IMR-90 (cell line): Measurements from ENCODE around the gene TP53TG5. TPM values are rescaled to one million over a fixed set of nuclear protein-coding genes. Genes with fewer than 3 reads are reported as not detected.

Source experiments
- ATAC-seq: fragments of 200-7000 bp; cut with Tn5 transposase; 2 replicates; pipeline ENCODE4 v1.9.1; 2020; ENCODE audit warnings: low read depth, mild to moderate bottlenecking, moderate library complexity
- BruUV-seq: library from RNA; stranded (reverse); fragments of 400-500 nt; replicated peaks from 2 replicates; lab custom pipeline; 2021; lab: Mats Ljungman, UMichigan
- CTCF ChIA-PET: fragments of 300-600 bp; formaldehyde crosslinking; extraction: SDS; loops from one replicate; lab custom pipeline; 2021; ENCODE audit warnings: antibody characterized with exemption; lab: Yijun Ruan, JAX
- POLR2A ChIA-PET: fragments of 300-600 bp; sonication (Branson Sonifier 250); formaldehyde crosslinking; loops from one replicate; lab custom pipeline; 2022; ENCODE audit warnings: antibody characterized with exemption; ENCODE audit not compliant: unreplicated experiment; lab: Charles Lee
- DNase-seq: peaks from one replicate; pipeline ENCODE4 v3.0.0; 2013
- H2AFZ ChIP-seq: replicated peaks from 2 replicates; pipeline ENCODE3; 2013; ENCODE audit warnings: low read length, mild to moderate bottlenecking; ENCODE audit not compliant: poor library complexity
- H2AK5ac ChIP-seq: 2 replicates; pipeline ENCODE4 v1.6.1; 2013; ENCODE audit warnings: low read depth, low read length, inconsistent platforms
- H2AK9ac ChIP-seq: replicated peaks from 2 replicates; pipeline ENCODE3; 2013; ENCODE audit warnings: mild to moderate bottlenecking, low read depth, low read length, moderate library complexity; ENCODE audit not compliant: poor library complexity
- H2BK120ac ChIP-seq: 2 replicates; pipeline ENCODE4 v1.6.1; 2013; ENCODE audit warnings: low read depth, low read length, inconsistent platforms
- H2BK15ac ChIP-seq: 3 replicates; pipeline ENCODE4 v1.6.1; 2013; ENCODE audit warnings: low read depth, low read length, inconsistent platforms
- H2BK20ac ChIP-seq: 2 replicates; pipeline ENCODE4 v1.6.1; 2013; ENCODE audit warnings: low read depth, mild to moderate bottlenecking, inconsistent platforms, low read length, moderate library complexity
- H2BK5ac ChIP-seq: 2 replicates; pipeline ENCODE4 v1.6.1; 2013; ENCODE audit warnings: mild to moderate bottlenecking, low read depth, low read length, inconsistent platforms; ENCODE audit not compliant: poor library complexity, severe bottlenecking
- H3K14ac ChIP-seq: replicated peaks from 2 replicates; pipeline ENCODE4 v1.6.1; 2013; ENCODE audit warnings: low read depth, low read length, inconsistent platforms
- H3K18ac ChIP-seq: 2 replicates; pipeline ENCODE4 v1.6.1; 2013; ENCODE audit warnings: low read depth, low read length, control low read depth
- H3K23ac ChIP-seq: 2 replicates; pipeline ENCODE4 v1.6.1; 2013; ENCODE audit warnings: low read depth, low read length, inconsistent platforms
- H3K27ac ChIP-seq: 2 replicates; pipeline ENCODE4 v1.5.1; 2013; ENCODE audit warnings: mild to moderate bottlenecking, control low read depth, low read length; ENCODE audit not compliant: insufficient read depth
- H3K27me3 ChIP-seq: 2 replicates; pipeline ENCODE4 v1.6.1; 2013; ENCODE audit warnings: low read length; ENCODE audit not compliant: control insufficient read depth, insufficient read depth
- H3K36me3 ChIP-seq: 2 replicates; pipeline ENCODE4 v1.6.1; 2013; ENCODE audit warnings: low read length, mixed read lengths; ENCODE audit not compliant: control insufficient read depth, insufficient read depth
- H3K4ac ChIP-seq: 2 replicates; pipeline ENCODE4 v1.6.1; 2013; ENCODE audit warnings: low read depth, low read length, inconsistent platforms
- H3K4me1 ChIP-seq: 2 replicates; pipeline ENCODE4 v1.6.1; 2013; ENCODE audit warnings: low read length, mixed read lengths; ENCODE audit not compliant: control insufficient read depth, insufficient read depth
- H3K4me2 ChIP-seq: 2 replicates; pipeline ENCODE4 v1.6.1; 2013; ENCODE audit warnings: low read depth, mild to moderate bottlenecking, control low read depth, low read length, moderate library complexity
- H3K4me3 ChIP-seq: 2 replicates; pipeline ENCODE4 v1.5.1; 2013; ENCODE audit warnings: low read depth, mild to moderate bottlenecking, control low read depth, low read length, moderate library complexity; ENCODE audit not compliant: insufficient read depth
- H3K56ac ChIP-seq: 2 replicates; pipeline ENCODE4 v1.6.1; 2013; ENCODE audit warnings: low read length, inconsistent platforms; ENCODE audit not compliant: insufficient read depth; ENCODE audit errors: extremely low read depth
- H3K79me1 ChIP-seq, 2 experiments: 2 replicates each; pipeline ENCODE4 v1.6.1; 2013; ENCODE audit warnings: low read length in 2 of 2, inconsistent platforms in 1 of 2, low read depth in 1 of 2
- H3K9ac ChIP-seq: 2 replicates; pipeline ENCODE4 v1.6.1; 2013; ENCODE audit warnings: low read depth, low read length, control low read depth
- H3K9me1 ChIP-seq: 2 replicates; pipeline ENCODE4 v1.6.1; 2013; ENCODE audit warnings: low read length, inconsistent platforms; ENCODE audit not compliant: insufficient read depth
- H3K9me3 ChIP-seq: 2 replicates; pipeline ENCODE4 v1.6.1; 2013; ENCODE audit warnings: low read length; ENCODE audit not compliant: control insufficient read depth, insufficient read depth
- H4K20me1 ChIP-seq: 2 replicates; pipeline ENCODE4 v1.6.1; 2013; ENCODE audit warnings: low read length, inconsistent platforms; ENCODE audit not compliant: insufficient read depth
- H4K5ac ChIP-seq: 2 replicates; pipeline ENCODE4 v1.6.1; 2013; ENCODE audit warnings: mild to moderate bottlenecking, low read depth, low read length, control low read depth
- H4K8ac ChIP-seq, 2 experiments: 2 replicates each; pipeline ENCODE4 v1.6.1; 2013; ENCODE audit warnings: low read depth in 2 of 2, low read length in 2 of 2, control low read depth in 1 of 2, inconsistent platforms in 1 of 2
- H4K91ac ChIP-seq: 2 replicates; pipeline ENCODE4 v1.6.1; 2013; ENCODE audit warnings: low read depth, low read length, inconsistent platforms; ENCODE audit not compliant: insufficient read depth
- BHLHE40 ChIP-seq: fragments of 150-350 bp; IDR thresholded peaks from 2 replicates; pipeline ENCODE4 v1.6.1; 2016; ENCODE audit warnings: mild to moderate bottlenecking, low read depth, low read length
- CEBPB ChIP-seq: IDR thresholded peaks from 2 replicates; pipeline ENCODE4 v1.6.1; 2012; ENCODE audit warnings: low read depth, low read length, improper control_type of control experiment
- MAFK ChIP-seq: IDR thresholded peaks from 2 replicates; pipeline ENCODE4 v1.6.1; 2012; ENCODE audit warnings: low read depth, low read length, improper control_type of control experiment
- MAZ ChIP-seq: IDR thresholded peaks from 2 replicates; pipeline ENCODE4 v1.6.1; 2012; ENCODE audit warnings: low read depth, mild to moderate bottlenecking, low read length, improper control_type of control experiment, moderate library complexity, borderline replicate concordance
- MXI1 ChIP-seq: IDR thresholded peaks from 2 replicates; pipeline ENCODE4 v1.6.1; 2012; ENCODE audit warnings: low read depth, mild to moderate bottlenecking, low read length, moderate library complexity, borderline replicate concordance
- NFE2L2 ChIP-seq: fragments of 150-350 bp; IDR thresholded peaks from 2 replicates; pipeline ENCODE4 v1.6.1; 2016; ENCODE audit warnings: low read depth, mild to moderate bottlenecking, low read length
- POLR2A ChIP-seq: IDR thresholded peaks from 2 replicates; pipeline ENCODE4 v1.6.1; 2012; ENCODE audit warnings: mild to moderate bottlenecking, low read depth, low read length
- RAD21 ChIP-seq: IDR thresholded peaks from 2 replicates; pipeline ENCODE4 v1.6.1; 2012; ENCODE audit warnings: low read length, improper control_type of control experiment
- SMC3 ChIP-seq: fragments of 150-350 bp; IDR thresholded peaks from 2 replicates; pipeline ENCODE4 v1.6.1; 2016; ENCODE audit warnings: low read depth, mild to moderate bottlenecking, antibody characterized with exemption, low read length, moderate library complexity
- WGBS, 2 experiments: methylation state at CpG; one replicate each; pipeline versions ENCODE4 v1.1.5 to v1.1.7; 2013; ENCODE audit warnings: missing lambda C conversion rate in 2 of 2; ENCODE audit not compliant: insufficient read length in 1 of 2; ENCODE audit errors: extremely low coverage in 2 of 2; 5-methylcytosine and 5-hydroxymethylcytosine counted together
- dilution Hi-C: fragments of 300-500 bp; cut with HindIII; formaldehyde crosslinking; loops from one replicate; pipeline ENCODE4 v1.14.3; 2018; ENCODE audit warnings: low sequenced_read_pairs; ENCODE audit not compliant: unreplicated experiment
- in situ Hi-C: fragments of 300-500 bp; cut with MboI; formaldehyde crosslinking; loops from 3 replicates; pipeline ENCODE4 v1.14.3; 2019; ENCODE audit warnings: low sequenced_read_pairs, inconsistent platforms, mixed read lengths
- intact Hi-C: fragments of 100-400 bp; cut with micrococcal nuclease; formaldehyde crosslinking; loops from 2 replicates; pipeline ENCODE4 v1.10.0; 2022
- polyA plus RNA-seq, 3 experiments: library from polyadenylated mRNA; depleted of rRNA; stranded (reverse); fragments of >200 nt; gene quantifications; 2 replicates each; pipeline ENCODE4 v1.2.3, GENCODE V29; 2012; ENCODE audit warnings: low replicate concordance in 1 of 3
- total RNA-seq: library from RNA; depleted of rRNA; stranded (reverse); fragments of >200 nt; gene quantifications from 2 replicates; pipeline ENCODE4 v1.2.3, GENCODE V29; 2012
- TF ChIP-seq, protein P1 (sequence below): conservative IDR thresholded peaks from 2 replicates; pipeline ENCODE4 v1.5.1; 2012; ENCODE audit warnings: mild to moderate bottlenecking, low read depth, low read length, improper control_type of control experiment

The TP53TG5 gene
- total and polyA plus RNA-seq, 2 of the 4 experiments (the other 2 are of a cell fraction), result not detected

- BruUV-seq, result no TSS peak
- Histone ChIP-seq H2BK20ac (peak overlapping the region; percentile 89), H2AK9ac (peak overlapping the region; percentile 78), H3K56ac (peak overlapping the region; percentile 90), H2BK15ac (peak overlapping the region; percentile 63), H3K18ac (peak overlapping the region; percentile 81), H3K23ac (peak overlapping the region; percentile 90), H2BK5ac (peak overlapping the region; percentile 95), H3K79me1 (peaks cover 36 to 86% of the 10 kb centered on the region in 2 experiments), H4K20me1 (peaks cover 40% of the 10 kb centered on the region), H3K27ac (peak overlapping the region; percentile 97), H3K9me1 (peaks cover 48% of the 10 kb centered on the region), H3K4me3 (no peak overlapping the region), H3K4me1 (peaks cover 57% of the 10 kb centered on the region), H3K36me3 (peaks cover 42% of the 10 kb centered on the region), H3K4me2 (peak overlapping the region; percentile 59), H4K91ac (peak overlapping the region; percentile 91), H4K8ac (peak overlapping the region; percentile 86 to 94), H3K4ac (peak overlapping the region; percentile 98), H2AK5ac (peak overlapping the region; percentile 97), H3K9me3 (no peaks in the 10 kb centered on the region), H3K9ac (peak overlapping the region; percentile 47), H2AFZ (peak overlapping the region; percentile 0), H2BK120ac (peak overlapping the region; percentile 97), H3K27me3 (no peaks in the 10 kb centered on the region), H3K14ac (peak overlapping the region; percentile 74), H4K5ac (peak overlapping the region; percentile 91)
- DNase-seq, result no peak
- 80% methylated on average over 3 of the region's 11 CpGs; no CpG with 5 or more reads in 1 of the 2 experiments for WGBS, 2 experiments
- intact Hi-C loops, result loop anchor here (5.0 kb wide), 1 partner anchor 439 kb away; no protein-coding TSS in a partner anchor
- dilution Hi-C loops, result no loop called here
- peak; percentile 8 for ATAC-seq
- POLR2A ChIA-PET, result interaction anchor here (0.5 to 2.3 kb wide), 3 partner anchors 9 to 25 kb away, joined by 3 to 11 read pairs (median 4); partner anchors contain the start of genes SDC4 and SYS1
- TF ChIP-seq MAFK (no peak), POLR2A (no peak), SMC3 (no peak), BHLHE40 (no peak), NFE2L2 (no peak), MAZ (0 out of 2 replicates have a peak, but pooled peaks have one; percentile 34), MXI1 (no peak), RAD21 (no peak), CEBPB (0 out of 2 replicates have a peak, but pooled peaks have one; percentile 4)
- TF ChIP-seq, protein P1, sequence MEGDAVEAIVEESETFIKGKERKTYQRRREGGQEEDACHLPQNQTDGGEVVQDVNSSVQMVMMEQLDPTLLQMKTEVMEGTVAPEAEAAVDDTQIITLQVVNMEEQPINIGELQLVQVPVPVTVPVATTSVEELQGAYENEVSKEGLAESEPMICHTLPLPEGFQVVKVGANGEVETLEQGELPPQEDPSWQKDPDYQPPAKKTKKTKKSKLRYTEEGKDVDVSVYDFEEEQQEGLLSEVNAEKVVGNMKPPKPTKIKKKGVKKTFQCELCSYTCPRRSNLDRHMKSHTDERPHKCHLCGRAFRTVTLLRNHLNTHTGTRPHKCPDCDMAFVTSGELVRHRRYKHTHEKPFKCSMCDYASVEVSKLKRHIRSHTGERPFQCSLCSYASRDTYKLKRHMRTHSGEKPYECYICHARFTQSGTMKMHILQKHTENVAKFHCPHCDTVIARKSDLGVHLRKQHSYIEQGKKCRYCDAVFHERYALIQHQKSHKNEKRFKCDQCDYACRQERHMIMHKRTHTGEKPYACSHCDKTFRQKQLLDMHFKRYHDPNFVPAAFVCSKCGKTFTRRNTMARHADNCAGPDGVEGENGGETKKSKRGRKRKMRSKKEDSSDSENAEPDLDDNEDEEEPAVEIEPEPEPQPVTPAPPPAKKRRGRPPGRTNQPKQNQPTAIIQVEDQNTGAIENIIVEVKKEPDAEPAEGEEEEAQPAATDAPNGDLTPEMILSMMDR, result no peak
- in situ Hi-C loops, result loop anchor here (25.0 kb wide), 1 partner anchor 574 kb away; the partner anchor contains the start of gene PLTP
- CTCF ChIA-PET, result interaction anchor here (1.1 kb wide), 1 partner anchor 98 kb away, joined by 4 read pairs; no protein-coding TSS in a partner anchor
Observed at GRCh38 chr20:45338121-45339030, 39.7 kb downstream of the TP53TG5 start.
